HG02938 (cell line): ENCODE measurements around the gene CCDC107.

Experiments used
- ATAC-seq: cut with Tn5 transposase; IDR thresholded peaks from one replicate; pipeline ENCODE4 v1.9.1; 2021; ENCODE audit warnings: mild to moderate bottlenecking, moderate library complexity; ENCODE audit not compliant: unreplicated experiment

The CCDC107 gene

GRCh38 chr9:35700031-35700430 is 41.9 kb downstream of the CCDC107 start:
- no peak for ATAC-seq

- ATAC-seq: no peak
Measured at GRCh38 chr9:35700942-35701341, 42.9 kb downstream of the CCDC107 start.

GRCh38 chr9:35702696-35703095 is 44.6 kb downstream of the CCDC107 start:
- ATAC-seq: no peak

- no peak for ATAC-seq
Measured at GRCh38 chr9:35703906-35704672, 46.0 kb downstream of the CCDC107 start.

GRCh38 chr9:35705372-35705771 is 47.3 kb downstream of the CCDC107 start:
- no peak for ATAC-seq

- no peak for ATAC-seq
Measured at GRCh38 chr9:35705836-35706430, 47.8 kb downstream of the CCDC107 start.

- no peak for ATAC-seq
Measured at GRCh38 chr9:35706951-35707350, 48.9 kb downstream of the CCDC107 start.

- no peak for ATAC-seq
Measured at GRCh38 chr9:35708146-35708545, 50.1 kb downstream of the CCDC107 start.

- no peak for ATAC-seq
Measured at GRCh38 chr9:35710818-35711500, 52.9 kb downstream of the CCDC107 start.
